Stimulated activated CD4-positive, alpha-beta T cell treated with anti-CD3 and anti-CD28 coated beads, Interleukin-2, amount 100 ng/mL, for 4 hours (primary cell): ENCODE results near the gene HMOX1.
"Not testable (repeated sequence)": the region's sequence is repeated elsewhere in the genome, so short reads cannot be mapped to it uniquely, and the experiment has no call there.

Experiments used
- DNase-seq: peaks from one replicate; pipeline ENCODE4 v3.0.0-alpha.2; 2020; ENCODE audit warnings: low read depth

The HMOX1 gene

GRCh38 chr22:35350539-35351503 is 30.1 kb upstream of the HMOX1 start:
- peak; percentile 74 for DNase-seq

GRCh38 chr22:35352214-35353111 is 28.4 kb upstream of the HMOX1 start:
- DNase-seq, result peak; percentile 38

GRCh38 chr22:35353318-35353717 is 27.6 kb upstream of the HMOX1 start:
- no peak for DNase-seq

GRCh38 chr22:35354068-35354467 is 26.8 kb upstream of the HMOX1 start:
- DNase-seq, result no peak

- no peak for DNase-seq
These were observed 22.8 kb upstream of the HMOX1 start for GRCh38 chr22:35357883-35358621.

- DNase-seq, result no peak
These were observed 21.4 kb upstream of the HMOX1 start for GRCh38 chr22:35359380-35360065.

GRCh38 chr22:35361001-35361558 is 19.8 kb upstream of the HMOX1 start:
- DNase-seq, result no peak

GRCh38 chr22:35363566-35364086 is 17.3 kb upstream of the HMOX1 start:
- DNase-seq, result no peak

- DNase-seq, result not testable (repeated sequence)
These were observed 16.7 kb upstream of the HMOX1 start for GRCh38 chr22:35364230-35364629.

GRCh38 chr22:35367331-35367886 is 13.5 kb upstream of the HMOX1 start:
- no peak for DNase-seq

- DNase-seq, result no peak
These were observed 12.5 kb upstream of the HMOX1 start for GRCh38 chr22:35368386-35368785.

- DNase-seq, result no peak
These were observed 10.9 kb upstream of the HMOX1 start for GRCh38 chr22:35369996-35370395.

GRCh38 chr22:35373781-35374180 is 7.1 kb upstream of the HMOX1 start:
- DNase-seq, result no peak

GRCh38 chr22:35375031-35375430 is 5.9 kb upstream of the HMOX1 start:
- no peak for DNase-seq

GRCh38 chr22:35375526-35375925 is 5.4 kb upstream of the HMOX1 start:
- no peak for DNase-seq

GRCh38 chr22:35376728-35377472 is 4.0 kb upstream of the HMOX1 start:
- peak; percentile 31 for DNase-seq

GRCh38 chr22:35377735-35378134 is 3.2 kb upstream of the HMOX1 start:
- no peak for DNase-seq

- no peak for DNase-seq
These were observed 2.3 kb upstream of the HMOX1 start for GRCh38 chr22:35378621-35379020.

- DNase-seq, result no peak
These were observed 1.5 kb upstream of the HMOX1 start for GRCh38 chr22:35379146-35379993.
